Inflammatory macrophage (primary cell): ENCODE measurements around the gene CDC42BPA.
"Not testable (repeated sequence)": the region's sequence is repeated elsewhere in the genome, so short reads cannot be mapped to it uniquely, and the experiment has no call there.

ENCODE experiments used
- DNase-seq, 2 donors: peaks; one replicate each; pipeline ENCODE4 v3.0.0-alpha.2; 2020 to 2022

Gene CDC42BPA

GRCh38 chr1:227305894-227306626 is 12.2 kb downstream of the CDC42BPA start:
- DNase-seq: no peak

GRCh38 chr1:227304665-227305064 is 13.6 kb downstream of the CDC42BPA start:
- DNase-seq: no peak

- DNase-seq: no peak
Observed at GRCh38 chr1:227303662-227304061, 14.6 kb downstream of the CDC42BPA start.

- DNase-seq: no peak
Observed at GRCh38 chr1:227300682-227301081, 17.6 kb downstream of the CDC42BPA start.

GRCh38 chr1:227299688-227300087 is 18.6 kb downstream of the CDC42BPA start:
- DNase-seq: no peak

- DNase-seq: no peak
Observed at GRCh38 chr1:227299241-227299627, 19.1 kb downstream of the CDC42BPA start.

GRCh38 chr1:227298512-227299240 is 19.6 kb downstream of the CDC42BPA start:
- no peak for DNase-seq

GRCh38 chr1:227297073-227297793 is 21.1 kb downstream of the CDC42BPA start:
- DNase-seq: no peak

GRCh38 chr1:227295609-227296008 is 22.7 kb downstream of the CDC42BPA start:
- no peak for DNase-seq

GRCh38 chr1:227285745-227286144 is 32.5 kb downstream of the CDC42BPA start:
- DNase-seq: no peak

GRCh38 chr1:227281371-227281770 is 36.9 kb downstream of the CDC42BPA start:
- DNase-seq: no peak

GRCh38 chr1:227280836-227281235 is 37.5 kb downstream of the CDC42BPA start:
- DNase-seq: no peak

GRCh38 chr1:227276156-227276693 is 42.1 kb downstream of the CDC42BPA start:
- DNase-seq: not testable (repeated sequence)

- no peak for DNase-seq
Observed at GRCh38 chr1:227273557-227273956, 44.7 kb downstream of the CDC42BPA start.

- no peak for DNase-seq
Observed at GRCh38 chr1:227272428-227272827, 45.9 kb downstream of the CDC42BPA start.

- DNase-seq: no peak
Observed at GRCh38 chr1:227270554-227270953, 47.7 kb downstream of the CDC42BPA start.

GRCh38 chr1:227268943-227269342 is 49.3 kb downstream of the CDC42BPA start:
- no peak for DNase-seq

GRCh38 chr1:227265891-227266290 is 52.4 kb downstream of the CDC42BPA start:
- DNase-seq: no peak

GRCh38 chr1:227263869-227264268 is 54.4 kb downstream of the CDC42BPA start:
- DNase-seq: no peak

- DNase-seq: no peak
Observed at GRCh38 chr1:227261501-227261900, 56.8 kb downstream of the CDC42BPA start.

- DNase-seq: no peak
Observed at GRCh38 chr1:227260433-227260832, 57.9 kb downstream of the CDC42BPA start.

- DNase-seq: no peak
Observed at GRCh38 chr1:227257964-227258363, 60.3 kb downstream of the CDC42BPA start.

GRCh38 chr1:227255086-227255732 is 63.1 kb downstream of the CDC42BPA start:
- no peak for DNase-seq
